OCI-LY3 (cell line): ENCODE results near the gene ABCC8.

Experiments used
- EZH2phosphoT487 ChIP-seq: fragments of 200-600 bp; shearing (Covaris generic); IDR thresholded peaks from 2 replicates; pipeline ENCODE4 v1.6.1; 2018; ENCODE audit warnings: antibody characterized with exemption, mixed run types, low read depth
- TF ChIP-seq, protein P1 (sequence below): fragments of 200-600, 300-600 bp; sonication (generic); IDR thresholded peaks from 2 replicates; pipeline ENCODE4 v1.5.1; 2014; ENCODE audit warnings: antibody characterized with exemption, low read length, low read depth

DNA sequence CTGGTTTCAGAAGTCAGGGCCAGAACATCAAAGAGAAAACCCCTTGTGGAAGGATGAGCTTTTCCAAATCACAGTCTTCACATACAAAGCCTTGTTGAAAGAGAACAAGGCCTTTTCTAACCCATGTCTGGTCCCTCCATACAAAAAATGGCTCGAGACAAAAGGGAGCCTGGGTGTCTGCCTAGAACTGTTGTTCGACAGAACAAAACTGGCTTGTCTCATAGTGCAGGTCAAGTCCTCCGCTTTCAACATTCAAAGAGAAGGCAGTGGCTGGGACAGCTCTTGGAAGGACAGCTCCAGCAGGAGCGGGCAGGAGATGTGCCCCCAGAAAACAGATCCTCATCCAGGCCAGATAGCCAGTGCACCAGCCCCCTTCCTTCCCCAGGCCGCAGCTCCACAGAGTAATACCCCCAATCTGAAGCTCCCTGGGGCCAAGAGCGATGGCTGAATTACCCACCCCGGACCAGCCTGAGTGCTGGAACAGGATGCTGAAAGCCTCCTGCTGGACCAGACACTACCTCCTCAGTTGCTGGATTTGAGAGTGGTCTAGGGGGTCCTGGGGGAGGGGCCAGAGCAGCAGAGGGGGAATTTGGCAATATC, 40.0 kb upstream of the ABCC8 start:
- TF ChIP-seq, protein P1, sequence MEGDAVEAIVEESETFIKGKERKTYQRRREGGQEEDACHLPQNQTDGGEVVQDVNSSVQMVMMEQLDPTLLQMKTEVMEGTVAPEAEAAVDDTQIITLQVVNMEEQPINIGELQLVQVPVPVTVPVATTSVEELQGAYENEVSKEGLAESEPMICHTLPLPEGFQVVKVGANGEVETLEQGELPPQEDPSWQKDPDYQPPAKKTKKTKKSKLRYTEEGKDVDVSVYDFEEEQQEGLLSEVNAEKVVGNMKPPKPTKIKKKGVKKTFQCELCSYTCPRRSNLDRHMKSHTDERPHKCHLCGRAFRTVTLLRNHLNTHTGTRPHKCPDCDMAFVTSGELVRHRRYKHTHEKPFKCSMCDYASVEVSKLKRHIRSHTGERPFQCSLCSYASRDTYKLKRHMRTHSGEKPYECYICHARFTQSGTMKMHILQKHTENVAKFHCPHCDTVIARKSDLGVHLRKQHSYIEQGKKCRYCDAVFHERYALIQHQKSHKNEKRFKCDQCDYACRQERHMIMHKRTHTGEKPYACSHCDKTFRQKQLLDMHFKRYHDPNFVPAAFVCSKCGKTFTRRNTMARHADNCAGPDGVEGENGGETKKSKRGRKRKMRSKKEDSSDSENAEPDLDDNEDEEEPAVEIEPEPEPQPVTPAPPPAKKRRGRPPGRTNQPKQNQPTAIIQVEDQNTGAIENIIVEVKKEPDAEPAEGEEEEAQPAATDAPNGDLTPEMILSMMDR, result no peak
- TF ChIP-seq EZH2phosphoT487, result no peak
